Breast epithelium (tissue), 4 donors: ENCODE data around the gene FAU. TPM values are rescaled to one million over a fixed set of nuclear protein-coding genes. Genes with fewer than 3 reads are reported as not detected.

Experiments
- DNase-seq, 2 donors: peaks; one replicate each; pipeline ENCODE4 v3.0.0-alpha.2; 2019; ENCODE audit warnings: low spot score in 2 of 2
- H3K27ac ChIP-seq, 2 donors: fragments of 200-600 bp; sonication (generic) in 1 of 2; one replicate each; pipeline ENCODE4 v1.5.1; 2016 to 2019; ENCODE audit warnings: mild to moderate bottlenecking in 1 of 2
- H3K27me3 ChIP-seq, 2 donors: fragments of 200-600 bp; sonication (generic) in 1 of 2; one replicate each; pipeline versions ENCODE4 v1.5.1 to v1.6.0; 2017 to 2019; ENCODE audit warnings: control low read depth in 1 of 2, mild to moderate bottlenecking in 1 of 2
- H3K36me3 ChIP-seq: fragments of 200-600 bp; one replicate; pipeline ENCODE4 v1.5.1; 2019
- H3K4me1 ChIP-seq, 2 donors: fragments of 200-600 bp; sonication (generic); one replicate each; pipeline ENCODE4 v1.5.1; 2016 to 2019; ENCODE audit warnings: control low read depth in 1 of 2
- H3K4me3 ChIP-seq, 3 donors: fragments of 200-600 bp; sonication (generic); 1 replicate in 2 of 3; 2 replicates in 1 of 3; pipeline ENCODE4 v1.5.1; 2016 to 2019; ENCODE audit warnings: mild to moderate bottlenecking in 3 of 3, moderate library complexity in 2 of 3
- H3K9me3 ChIP-seq, 2 donors: fragments of 200-600 bp; sonication (generic) in 1 of 2; one replicate each; pipeline ENCODE4 v1.5.1; 2016 to 2019; ENCODE audit warnings: control low read depth in 1 of 2
- POLR2A ChIP-seq: fragments of 450-650 bp; IDR thresholded peaks from one replicate; pipeline ENCODE4 v1.6.1; 2016; ENCODE audit warnings: antibody characterized with exemption, mild to moderate bottlenecking, moderate library complexity
- POLR2AphosphoS5 ChIP-seq, 3 donors: sonication (generic); formaldehyde crosslinking; IDR thresholded peaks; one replicate each; pipeline ENCODE4 v1.6.1; 2017; ENCODE audit warnings: antibody characterized with exemption in 3 of 3
- intact Hi-C: fragments of 100-400 bp; cut with DNase I; formaldehyde crosslinking; loops from one replicate; pipeline ENCODE4 v1.15.1; 2023; ENCODE audit warnings: low total_unique reads
- total RNA-seq, 3 donors: library from RNA; depleted of rRNA; stranded (reverse); fragments of >200 nt; gene quantifications; one replicate each; pipeline ENCODE4 v1.1.0, GENCODE V29; 2016
- TF ChIP-seq, protein P1 (sequence below), 3 donors: fragments of 450-650 bp; IDR thresholded peaks; one replicate each; pipeline ENCODE4 v1.5.1; 2016 to 2017; ENCODE audit warnings: antibody characterized with exemption in 3 of 3, mild to moderate bottlenecking in 3 of 3, moderate library complexity in 3 of 3

FAU gene
- total RNA-seq, 3 donors from 2014 or later = 786 to 1,230 (median 855) TPM

- H3K4me3 ChIP-seq = no peak overlapping the region
- H3K27ac ChIP-seq = no peak overlapping the region
- no peaks in the 10 kb centered on the region for H3K9me3 ChIP-seq
- H3K36me3 ChIP-seq = no peaks in the 10 kb centered on the region
- no peaks in the 10 kb centered on the region for H3K4me1 ChIP-seq
- TF ChIP-seq POLR2AphosphoS5 (IDR thresholded peaks at IDR 0.05) (no peak), POLR2A (no peak)
- TF ChIP-seq, protein P1, sequence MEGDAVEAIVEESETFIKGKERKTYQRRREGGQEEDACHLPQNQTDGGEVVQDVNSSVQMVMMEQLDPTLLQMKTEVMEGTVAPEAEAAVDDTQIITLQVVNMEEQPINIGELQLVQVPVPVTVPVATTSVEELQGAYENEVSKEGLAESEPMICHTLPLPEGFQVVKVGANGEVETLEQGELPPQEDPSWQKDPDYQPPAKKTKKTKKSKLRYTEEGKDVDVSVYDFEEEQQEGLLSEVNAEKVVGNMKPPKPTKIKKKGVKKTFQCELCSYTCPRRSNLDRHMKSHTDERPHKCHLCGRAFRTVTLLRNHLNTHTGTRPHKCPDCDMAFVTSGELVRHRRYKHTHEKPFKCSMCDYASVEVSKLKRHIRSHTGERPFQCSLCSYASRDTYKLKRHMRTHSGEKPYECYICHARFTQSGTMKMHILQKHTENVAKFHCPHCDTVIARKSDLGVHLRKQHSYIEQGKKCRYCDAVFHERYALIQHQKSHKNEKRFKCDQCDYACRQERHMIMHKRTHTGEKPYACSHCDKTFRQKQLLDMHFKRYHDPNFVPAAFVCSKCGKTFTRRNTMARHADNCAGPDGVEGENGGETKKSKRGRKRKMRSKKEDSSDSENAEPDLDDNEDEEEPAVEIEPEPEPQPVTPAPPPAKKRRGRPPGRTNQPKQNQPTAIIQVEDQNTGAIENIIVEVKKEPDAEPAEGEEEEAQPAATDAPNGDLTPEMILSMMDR (IDR thresholded peaks at IDR 0.05) = no peak
- intact Hi-C loops = no loop called here
- no peaks in the 10 kb centered on the region for H3K27me3 ChIP-seq
- DNase-seq = peak in 1 of 2 donors; percentile 45
These were observed 26.7 kb upstream of the FAU start for GRCh38 chr11:65148657-65149056.

GRCh38 chr11:65147352-65148075, 25.6 kb upstream of the FAU start:
- DNase-seq = no peak
- no peaks in the 10 kb centered on the region for H3K27me3 ChIP-seq
- intact Hi-C loops = no loop called here

DNA sequence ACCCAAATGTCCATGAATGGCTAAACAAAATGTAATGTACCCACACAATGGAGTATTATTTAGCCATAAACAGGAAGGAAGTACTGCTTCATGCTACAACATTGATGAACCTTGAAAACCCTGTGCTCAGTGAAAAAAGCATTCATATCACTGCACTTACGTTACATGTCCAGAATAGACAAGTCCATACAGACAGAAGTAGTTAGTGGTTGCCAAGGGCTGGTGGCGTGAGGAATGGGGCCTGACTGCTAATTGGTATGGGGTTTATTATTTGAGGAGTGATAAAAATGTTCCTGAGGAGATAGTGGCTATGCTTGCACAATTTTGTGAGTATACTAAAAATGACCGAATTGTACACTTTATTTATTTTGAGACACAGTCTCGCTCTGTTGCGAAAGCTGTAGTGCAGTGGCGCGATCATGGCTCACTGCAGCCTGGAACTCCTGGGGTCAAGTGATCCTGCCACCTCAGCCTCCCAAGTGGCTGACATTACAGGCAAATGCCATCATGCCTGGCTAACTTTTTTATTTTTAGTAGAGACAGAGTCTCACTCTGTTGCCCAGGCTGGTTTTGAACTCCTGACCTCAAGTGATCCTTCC, 20.1 kb upstream of the FAU start:
- H3K4me1 ChIP-seq = no peaks in the 10 kb centered on the region
- intact Hi-C loops = no loop called here

More at GRCh38 chr11:65147352-65148075, 25.6 kb upstream of the FAU start:
- no peaks in the 10 kb centered on the region for H3K9me3 ChIP-seq
- no peak overlapping the region for H3K4me3 ChIP-seq
- no peak overlapping the region for H3K27ac ChIP-seq
- no peaks in the 10 kb centered on the region for H3K4me1 ChIP-seq
- no peak for TF ChIP-seq POLR2AphosphoS5 (IDR thresholded peaks at IDR 0.05)
- TF ChIP-seq, protein P1 (IDR thresholded peaks at IDR 0.05) = no peak
- no peak for TF ChIP-seq POLR2A
- no peaks in the 10 kb centered on the region for H3K36me3 ChIP-seq

GRCh38 chr11:65136515-65137096, 14.7 kb upstream of the FAU start:
- Histone ChIP-seq H3K36me3 (peaks cover 4% of the 10 kb centered on the region), H3K9me3 (no peaks in the 10 kb centered on the region), H3K4me1 (peaks cover 6 to 26% of the 10 kb centered on the region in 2 donors), H3K27ac (peak overlapping the region in 1 of 2 donors; percentile 96), H3K4me3 (no peak overlapping the region), H3K27me3 (no peaks in the 10 kb centered on the region)
- TF ChIP-seq POLR2AphosphoS5 (IDR thresholded peaks at IDR 0.05) (no peak), POLR2A (no peak)
- no peak for DNase-seq
- intact Hi-C loops = no loop called here

More for the DNA sequence above, 20.1 kb upstream of the FAU start:
- DNase-seq = no peak
- no peak for TF ChIP-seq POLR2A
- TF ChIP-seq POLR2AphosphoS5 (IDR thresholded peaks at IDR 0.05) = no peak
- TF ChIP-seq, protein P1 (IDR thresholded peaks at IDR 0.05) = no peak
- H3K4me3 ChIP-seq = no peak overlapping the region
- H3K27ac ChIP-seq = no peak overlapping the region
- no peaks in the 10 kb centered on the region for H3K27me3 ChIP-seq
- H3K9me3 ChIP-seq = no peaks in the 10 kb centered on the region
- H3K36me3 ChIP-seq = no peaks in the 10 kb centered on the region

DNA sequence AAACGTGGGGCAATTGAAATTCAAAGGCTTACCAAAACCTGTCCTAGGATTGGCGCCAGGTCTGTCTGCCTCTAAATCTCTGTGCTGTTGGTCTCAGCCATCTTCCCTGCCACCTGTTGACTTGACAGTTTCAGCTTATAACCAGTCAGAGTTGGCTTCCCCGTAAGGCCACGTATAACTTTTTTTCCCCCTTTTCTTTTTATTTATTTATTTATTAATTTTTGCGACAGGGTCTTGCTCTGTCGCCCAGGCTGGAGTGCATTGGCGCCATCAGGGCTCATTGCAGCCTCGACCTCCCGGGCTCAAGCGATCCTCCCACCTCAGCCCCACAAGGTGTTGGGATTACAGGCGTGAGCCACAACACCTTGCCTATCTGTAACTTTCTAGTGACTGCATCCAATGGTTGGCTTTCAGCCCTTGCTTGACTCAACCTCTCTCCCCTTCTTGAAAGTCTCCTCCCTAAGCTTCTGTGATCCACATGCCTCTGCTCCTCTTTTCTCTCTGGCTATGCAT, 13.8 kb upstream of the FAU start:
- Histone ChIP-seq H3K4me1 (peaks cover 6 to 26% of the 10 kb centered on the region in 2 donors), H3K4me3 (peak overlapping the region; percentile 88 to 93 (median 92)), H3K9me3 (no peaks in the 10 kb centered on the region), H3K27ac (peak overlapping the region; percentile 96 to 99), H3K27me3 (no peaks in the 10 kb centered on the region), H3K36me3 (peaks cover 11% of the 10 kb centered on the region)
- DNase-seq = no peak
- intact Hi-C loops = no loop called here
- TF ChIP-seq, protein P1 (IDR thresholded peaks at IDR 0.05) = no peak
- TF ChIP-seq POLR2AphosphoS5 (IDR thresholded peaks at IDR 0.05) (no peak), POLR2A (no peak)
